ENCODE results near the gene KPNB1. TPM values are rescaled to one million over a fixed set of nuclear protein-coding genes. Genes with fewer than 3 reads are reported as not detected.

The KPNB1 gene
- total and polyA plus RNA-seq, 10 donors = 37.0 to 331 (median 250) TPM

DNA sequence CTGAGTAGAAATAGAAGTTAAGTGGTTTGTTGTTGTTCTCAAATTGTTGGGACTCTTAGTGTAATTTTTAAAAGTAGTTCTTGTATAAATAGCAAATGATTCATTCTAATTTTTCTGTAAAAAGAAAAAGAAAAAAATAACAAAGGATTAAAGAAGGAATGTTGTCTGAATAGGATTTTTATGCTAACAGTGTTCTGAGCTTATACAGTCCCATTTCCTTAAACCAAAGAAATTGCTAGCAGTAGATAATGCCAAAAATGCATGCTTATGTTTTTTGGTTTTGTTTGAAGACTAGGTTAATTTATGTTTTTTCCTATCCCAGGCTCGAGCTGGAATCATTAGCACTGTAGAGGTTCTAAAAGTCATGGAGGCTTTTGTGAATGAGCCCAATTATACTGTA is 44.7 kb upstream of the KPNB1 start:
- TF ChIP-seq POLR2A (IDR thresholded peaks at IDR 0.05) = no peak
- TF ChIP-seq, protein P1, sequence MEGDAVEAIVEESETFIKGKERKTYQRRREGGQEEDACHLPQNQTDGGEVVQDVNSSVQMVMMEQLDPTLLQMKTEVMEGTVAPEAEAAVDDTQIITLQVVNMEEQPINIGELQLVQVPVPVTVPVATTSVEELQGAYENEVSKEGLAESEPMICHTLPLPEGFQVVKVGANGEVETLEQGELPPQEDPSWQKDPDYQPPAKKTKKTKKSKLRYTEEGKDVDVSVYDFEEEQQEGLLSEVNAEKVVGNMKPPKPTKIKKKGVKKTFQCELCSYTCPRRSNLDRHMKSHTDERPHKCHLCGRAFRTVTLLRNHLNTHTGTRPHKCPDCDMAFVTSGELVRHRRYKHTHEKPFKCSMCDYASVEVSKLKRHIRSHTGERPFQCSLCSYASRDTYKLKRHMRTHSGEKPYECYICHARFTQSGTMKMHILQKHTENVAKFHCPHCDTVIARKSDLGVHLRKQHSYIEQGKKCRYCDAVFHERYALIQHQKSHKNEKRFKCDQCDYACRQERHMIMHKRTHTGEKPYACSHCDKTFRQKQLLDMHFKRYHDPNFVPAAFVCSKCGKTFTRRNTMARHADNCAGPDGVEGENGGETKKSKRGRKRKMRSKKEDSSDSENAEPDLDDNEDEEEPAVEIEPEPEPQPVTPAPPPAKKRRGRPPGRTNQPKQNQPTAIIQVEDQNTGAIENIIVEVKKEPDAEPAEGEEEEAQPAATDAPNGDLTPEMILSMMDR (IDR thresholded peaks at IDR 0.05 in 8 of 11, conservative IDR thresholded peaks at IDR 0.05 in 3 of 11) = no peak
- TF ChIP-seq POLR2AphosphoS5 (IDR thresholded peaks at IDR 0.05) = no peak
- DNase-seq = no peak
- Histone ChIP-seq H3K36me3 (peaks cover 0 to 100% (median 72%) of the 10 kb centered on the region in 6 donors), H3K27ac (no peak overlapping the region), H3K4me1 (peaks cover 0 to 4% (median 0%) of the 10 kb centered on the region in 6 donors), H3K27me3 (replicated peaks in 1 of 7) (no peaks in the 10 kb centered on the region), H3K4me3 (no peak overlapping the region), H3K9me3 (no peaks in the 10 kb centered on the region)
- 65 to 97% (median 87%) methylated on average over 1 of the region's 1 CpG for WGBS, 5 donors
- intact Hi-C loops (cut with DNase I; ENCODE audit: low total_unique reads) = no loop called here

DNA sequence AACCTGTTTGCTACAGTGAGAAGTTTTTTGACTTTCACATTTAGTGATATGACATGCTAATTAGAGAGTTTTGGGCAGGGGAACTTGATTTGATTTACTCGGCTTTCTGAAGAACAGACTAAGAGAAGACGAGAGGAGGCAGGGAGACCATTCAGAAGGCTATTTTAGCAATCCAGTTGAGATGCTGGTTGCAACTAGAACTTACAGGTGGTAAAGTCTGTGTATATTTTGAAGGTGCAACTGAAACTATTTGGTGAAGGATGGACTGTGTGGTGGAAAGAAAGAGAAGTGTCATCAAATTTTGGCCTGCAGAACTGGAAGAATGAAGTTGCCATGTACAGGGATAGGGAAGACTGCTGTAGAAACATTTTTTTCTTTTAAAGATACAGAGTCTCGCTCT is 42.2 kb upstream of the KPNB1 start:
- intact Hi-C loops (cut with DNase I; ENCODE audit: low total_unique reads) = no loop called here
- peaks cover 0 to 99% (median 53%) of the 10 kb centered on the region in 6 donors for H3K36me3 ChIP-seq
- H3K4me1 ChIP-seq = peaks cover 0 to 4% (median 0%) of the 10 kb centered on the region in 6 donors
- H3K27ac ChIP-seq = no peak overlapping the region
- DNase-seq = no peak
- no peaks in the 10 kb centered on the region for H3K27me3 ChIP-seq (replicated peaks in 1 of 7)
- H3K4me3 ChIP-seq = no peak overlapping the region
- no peaks in the 10 kb centered on the region for H3K9me3 ChIP-seq
- TF ChIP-seq, protein P1 (IDR thresholded peaks at IDR 0.05 in 8 of 11, conservative IDR thresholded peaks at IDR 0.05 in 3 of 11) = no peak
- no peak for TF ChIP-seq POLR2AphosphoS5 (IDR thresholded peaks at IDR 0.05)
- no peak for TF ChIP-seq POLR2A (IDR thresholded peaks at IDR 0.05)
- WGBS, 5 donors = 92 to 95% (median 92%) methylated on average over 3 of the region's 3 CpGs

DNA sequence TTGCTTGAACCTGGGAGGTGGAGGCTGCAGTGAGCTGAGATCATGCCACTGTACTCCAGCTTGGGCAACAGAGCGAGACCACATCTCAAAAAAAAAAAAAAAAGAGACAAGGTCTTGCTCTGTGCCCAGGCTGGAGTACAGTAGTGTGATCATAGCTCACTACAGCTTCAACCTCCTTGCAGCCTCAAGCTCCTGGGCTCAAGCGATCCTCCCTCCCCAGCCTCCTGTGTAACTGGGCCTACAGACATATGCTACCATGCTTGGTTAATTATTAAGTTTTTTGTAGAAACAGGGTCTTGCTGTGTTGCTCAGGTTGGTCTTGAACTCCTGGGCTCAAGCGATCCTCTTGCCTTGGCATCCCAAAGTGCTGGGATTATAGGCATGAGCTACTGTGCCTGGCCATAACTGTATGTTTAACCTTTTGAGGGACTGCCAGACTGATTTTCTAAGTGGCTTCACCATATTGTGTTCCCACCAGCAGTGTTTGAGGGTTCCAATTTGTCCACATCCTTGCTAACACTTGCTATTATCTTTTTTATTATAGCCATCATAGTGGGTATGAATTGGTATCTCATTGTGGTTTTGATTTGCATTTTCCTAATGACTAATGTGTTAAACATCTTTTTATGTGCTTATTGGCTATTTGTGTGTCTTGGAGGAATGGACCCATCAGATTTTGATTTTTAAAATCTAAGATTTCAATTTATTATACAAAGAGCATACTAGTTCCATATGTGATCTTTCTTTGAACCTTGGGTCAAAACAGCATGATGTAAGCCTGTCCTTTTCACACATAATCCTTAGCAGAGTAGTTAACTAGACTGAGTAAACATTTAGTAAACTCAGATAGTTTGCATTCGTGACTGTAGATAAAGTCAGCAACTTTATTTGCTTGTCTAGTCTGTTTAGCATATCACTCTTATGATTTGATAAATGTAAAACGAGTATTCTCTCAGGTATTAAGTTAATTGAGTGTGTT is 38.1 kb upstream of the KPNB1 start:
- WGBS, 5 donors = 89 to 97% (median 96%) methylated on average over 5 of the region's 5 CpGs
- Histone ChIP-seq H3K4me1 (peaks cover 0 to 12% (median 2%) of the 10 kb centered on the region in 6 donors), H3K27ac (no peak overlapping the region), H3K36me3 (peaks cover 0 to 99% (median 53%) of the 10 kb centered on the region in 6 donors), H3K9me3 (no peaks in the 10 kb centered on the region), H3K4me3 (no peak overlapping the region), H3K27me3 (replicated peaks in 1 of 7) (no peaks in the 10 kb centered on the region)
- TF ChIP-seq, protein P1 (IDR thresholded peaks at IDR 0.05 in 8 of 11, conservative IDR thresholded peaks at IDR 0.05 in 3 of 11) = no peak
- TF ChIP-seq POLR2A (IDR thresholded peaks at IDR 0.05) (no peak), POLR2AphosphoS5 (IDR thresholded peaks at IDR 0.05) (no peak)
- DNase-seq = no peak
- intact Hi-C loops (cut with DNase I; ENCODE audit: low total_unique reads) = loop anchor here (10.0 kb wide), 2 partner anchors 247 to 387 kb away; no protein-coding TSS in a partner anchor

All from spleen (tissue), 11 donors.